ENCODE data around the gene RABEPK. TPM values are rescaled to one million over a fixed set of nuclear protein-coding genes. Genes with fewer than 3 reads are reported as not detected.
A peak's percentile ranks its signal among the peaks of the same experiment; 100 is the strongest.
"Not testable (repeated sequence)": the region's sequence is repeated elsewhere in the genome, so short reads cannot be mapped to it uniquely, and the experiment has no call there.

RABEPK gene
- total and polyA plus RNA-seq, 2 experiments from 2014 or later: 25.0 to 38.9 TPM

- Histone ChIP-seq H3K4me2 (ENCODE audit: unreplicated experiment) (no peak overlapping the region), H2AFZ (no peak overlapping the region), H3K79me2 (ENCODE audit: insufficient read depth) (no peaks in the 10 kb centered on the region), H3K9me3 (ENCODE audit: low read depth) (no peaks in the 10 kb centered on the region), H3K27me3 (replicated peaks; ENCODE audit: insufficient read depth) (no peaks in the 10 kb centered on the region), H3K27ac (no peak overlapping the region), H3K4me3 (no peak overlapping the region), H4K20me1 (ENCODE audit: insufficient read depth) (no peaks in the 10 kb centered on the region), H3F3A (ENCODE audit: insufficient read depth) (peaks cover 7% of the 10 kb centered on the region), H3K36me3 (ENCODE audit: low read depth) (peaks cover 6% of the 10 kb centered on the region; the same call in 1 of the 2 replicates), H3K9ac (no peak overlapping the region), H3K9me2 (ENCODE audit: insufficient read depth) (no peaks in the 10 kb centered on the region), H3K4me1 (ENCODE audit: insufficient read depth) (no peaks in the 10 kb centered on the region)
- no peak for DNase-seq
- WGBS, 2 experiments (ENCODE audit: low coverage in 1 of 2, low lambda C conversion rate in 2 of 2, missing lambda C conversion rate in 2 of 2): 87 to 95% methylated on average over 6 of the region's 6 CpGs
- in situ Hi-C loops (cut with MboI): no loop called here
- TF ChIP-seq EZH2 (IDR thresholded peaks at IDR 0.05; ENCODE audit: insufficient read depth, poor library complexity, severe bottlenecking) (no peak), EZH2phosphoT487 (IDR thresholded peaks at IDR 0.05; ENCODE audit: insufficient read depth, low read depth) (no peak)
Measured at GRCh38 chr9:125227761-125228160, 27.4 kb downstream of the RABEPK start.

DNA sequence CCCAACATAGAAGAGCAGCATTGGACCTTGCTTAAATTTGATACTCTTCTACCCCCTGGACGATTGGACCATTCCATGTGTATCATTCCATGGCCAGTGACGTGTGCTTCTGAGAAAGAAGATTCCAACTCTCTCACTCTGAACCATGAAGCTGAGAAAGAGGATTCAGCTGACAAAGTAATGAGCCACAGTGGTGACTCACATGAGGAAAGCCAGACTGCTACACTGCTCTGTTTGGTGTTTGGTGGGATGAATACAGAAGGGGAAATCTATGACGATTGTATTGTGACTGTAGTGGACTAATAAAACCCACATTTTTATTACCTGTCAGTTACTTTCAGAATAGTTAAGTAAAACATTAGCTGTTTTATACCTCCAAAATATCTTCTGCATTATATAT, 33.3 kb downstream of the RABEPK start:
- H3K4me3 ChIP-seq: peak overlapping the region; percentile 14; the same call in 1 of the 2 replicates
- H2AFZ ChIP-seq: no peak overlapping the region
- 0% methylated on average over 3 of the region's 3 CpGs for WGBS, 2 experiments (ENCODE audit: low coverage in 1 of 2, low lambda C conversion rate in 2 of 2, missing lambda C conversion rate in 2 of 2)
- peaks cover 40% of the 10 kb centered on the region for H3K36me3 ChIP-seq (ENCODE audit: low read depth)
- peak overlapping the region; percentile 56 for H3K9ac ChIP-seq
- in situ Hi-C loops (cut with MboI): no loop called here
- DNase-seq: peak; percentile 99
- H3K4me1 ChIP-seq (ENCODE audit: insufficient read depth): peaks cover 50% of the 10 kb centered on the region
- peaks cover 40% of the 10 kb centered on the region for H3K79me2 ChIP-seq (ENCODE audit: insufficient read depth)
- no peaks in the 10 kb centered on the region for H3K9me3 ChIP-seq (ENCODE audit: low read depth)
- peak overlapping the region; percentile 91 for H3K27ac ChIP-seq
- H3K9me2 ChIP-seq (ENCODE audit: insufficient read depth): no peaks in the 10 kb centered on the region
- peak overlapping the region; percentile 62 for H3K4me2 ChIP-seq (ENCODE audit: unreplicated experiment)
- H3K27me3 ChIP-seq (replicated peaks; ENCODE audit: insufficient read depth): no peaks in the 10 kb centered on the region
- H4K20me1 ChIP-seq (ENCODE audit: insufficient read depth): peaks cover 28% of the 10 kb centered on the region
- peaks cover 59% of the 10 kb centered on the region for H3F3A ChIP-seq (ENCODE audit: insufficient read depth)
- TF ChIP-seq EZH2phosphoT487 (IDR thresholded peaks at IDR 0.05; ENCODE audit: insufficient read depth, low read depth): no peak
- no peak for TF ChIP-seq EZH2 (IDR thresholded peaks at IDR 0.05; ENCODE audit: insufficient read depth, poor library complexity, severe bottlenecking)

DNA sequence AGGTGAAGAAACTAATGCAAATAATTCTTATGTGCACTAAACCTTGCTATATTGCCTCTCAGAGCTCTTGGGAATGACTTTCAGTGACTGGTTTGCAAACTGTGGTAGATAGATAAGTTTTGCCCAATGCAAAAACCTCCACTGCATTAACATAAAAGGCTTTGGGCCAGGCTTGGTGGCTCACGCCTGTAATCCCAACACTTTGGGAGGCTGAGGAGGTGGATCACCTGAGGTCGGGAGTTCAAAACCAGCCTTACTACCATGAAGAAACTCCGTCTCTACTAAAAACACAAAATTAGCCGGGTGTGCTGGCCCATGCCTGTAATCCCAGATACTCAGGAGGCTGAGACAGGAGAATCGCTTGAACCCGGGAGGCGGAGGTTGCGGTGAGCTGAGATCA, 33.8 kb downstream of the RABEPK start:
- Histone ChIP-seq H3K36me3 (ENCODE audit: low read depth) (peaks cover 44% of the 10 kb centered on the region), H3K79me2 (ENCODE audit: insufficient read depth) (peaks cover 44% of the 10 kb centered on the region), H3K4me3 (peak overlapping the region; percentile 14; the same call in 1 of the 2 replicates), H3K9ac (peak overlapping the region; percentile 56), H3F3A (ENCODE audit: insufficient read depth) (peaks cover 64% of the 10 kb centered on the region), H4K20me1 (ENCODE audit: insufficient read depth) (peaks cover 32% of the 10 kb centered on the region), H3K27ac (peak overlapping the region; percentile 91), H3K4me2 (ENCODE audit: unreplicated experiment) (peak overlapping the region; percentile 62), H3K4me1 (ENCODE audit: insufficient read depth) (peaks cover 54% of the 10 kb centered on the region)
- DNase-seq; in situ Hi-C loops (cut with MboI); H2AFZ ChIP-seq; H3K9me3 ChIP-seq (ENCODE audit: low read depth); H3K27me3 ChIP-seq (replicated peaks; ENCODE audit: insufficient read depth); H3K9me2 ChIP-seq (ENCODE audit: insufficient read depth): not testable (repeated sequence)
- WGBS, 2 experiments (ENCODE audit: low coverage in 1 of 2, low lambda C conversion rate in 2 of 2, missing lambda C conversion rate in 2 of 2): 81% methylated on average over 8 of the region's 8 CpGs

DNA sequence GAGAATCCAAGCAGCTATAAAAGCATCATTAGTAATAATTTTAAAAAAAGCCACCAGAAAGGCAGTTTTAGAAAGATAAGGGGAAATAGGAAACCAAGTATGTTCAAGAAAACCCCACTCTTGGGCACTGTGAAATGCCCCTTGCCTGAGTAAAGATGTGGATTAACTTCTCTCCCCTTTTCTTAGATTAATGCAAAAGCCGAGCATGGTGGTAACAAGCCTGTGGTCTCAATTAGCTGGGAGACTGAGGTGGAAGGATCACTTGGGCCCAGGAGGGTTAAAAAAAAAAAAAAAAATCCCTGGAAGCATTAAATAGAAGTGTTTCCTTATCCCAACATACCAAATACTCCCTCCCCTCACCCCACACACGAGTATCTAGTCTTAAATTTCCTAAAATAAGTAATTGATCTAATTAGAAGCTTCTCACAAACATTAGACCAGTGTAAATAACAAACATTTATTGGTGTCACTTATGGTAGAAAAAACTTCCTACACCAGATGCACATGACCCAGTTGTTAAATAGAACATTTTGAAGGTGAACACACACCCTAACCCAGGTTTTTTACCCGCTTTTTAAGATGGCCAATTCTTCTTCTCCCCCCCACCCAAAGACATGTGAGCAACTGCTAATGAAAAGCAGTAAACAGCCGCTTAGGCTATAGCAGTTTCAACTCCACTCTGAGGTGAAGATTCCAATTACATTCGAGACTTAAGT, 35.6 kb downstream of the RABEPK start:
- Histone ChIP-seq H3K27me3 (replicated peaks; ENCODE audit: insufficient read depth) (no peaks in the 10 kb centered on the region), H3K79me2 (ENCODE audit: insufficient read depth) (peaks cover 63% of the 10 kb centered on the region), H2AFZ (no peak overlapping the region), H3K9me3 (ENCODE audit: low read depth) (no peaks in the 10 kb centered on the region), H3K9ac (peak overlapping the region; percentile 99), H3K4me3 (peak overlapping the region; percentile 93), H3K4me2 (ENCODE audit: unreplicated experiment) (peak overlapping the region; percentile 92), H3K4me1 (ENCODE audit: insufficient read depth) (peaks cover 58% of the 10 kb centered on the region), H4K20me1 (ENCODE audit: insufficient read depth) (peaks cover 43% of the 10 kb centered on the region), H3K27ac (peak overlapping the region; percentile 91), H3K36me3 (ENCODE audit: low read depth) (peaks cover 57% of the 10 kb centered on the region), H3K9me2 (ENCODE audit: insufficient read depth) (no peaks in the 10 kb centered on the region), H3F3A (ENCODE audit: insufficient read depth) (peaks cover 77% of the 10 kb centered on the region)
- TF ChIP-seq EZH2 (IDR thresholded peaks at IDR 0.05; ENCODE audit: insufficient read depth, poor library complexity, severe bottlenecking) (no peak), EZH2phosphoT487 (IDR thresholded peaks at IDR 0.05; ENCODE audit: insufficient read depth, low read depth) (no peak)
- WGBS, 2 experiments (ENCODE audit: low coverage in 1 of 2, low lambda C conversion rate in 2 of 2, missing lambda C conversion rate in 2 of 2): 30 to 31% methylated on average over 5 of the region's 5 CpGs
- in situ Hi-C loops (cut with MboI): no loop called here
- peak; percentile 12 for DNase-seq

DNA sequence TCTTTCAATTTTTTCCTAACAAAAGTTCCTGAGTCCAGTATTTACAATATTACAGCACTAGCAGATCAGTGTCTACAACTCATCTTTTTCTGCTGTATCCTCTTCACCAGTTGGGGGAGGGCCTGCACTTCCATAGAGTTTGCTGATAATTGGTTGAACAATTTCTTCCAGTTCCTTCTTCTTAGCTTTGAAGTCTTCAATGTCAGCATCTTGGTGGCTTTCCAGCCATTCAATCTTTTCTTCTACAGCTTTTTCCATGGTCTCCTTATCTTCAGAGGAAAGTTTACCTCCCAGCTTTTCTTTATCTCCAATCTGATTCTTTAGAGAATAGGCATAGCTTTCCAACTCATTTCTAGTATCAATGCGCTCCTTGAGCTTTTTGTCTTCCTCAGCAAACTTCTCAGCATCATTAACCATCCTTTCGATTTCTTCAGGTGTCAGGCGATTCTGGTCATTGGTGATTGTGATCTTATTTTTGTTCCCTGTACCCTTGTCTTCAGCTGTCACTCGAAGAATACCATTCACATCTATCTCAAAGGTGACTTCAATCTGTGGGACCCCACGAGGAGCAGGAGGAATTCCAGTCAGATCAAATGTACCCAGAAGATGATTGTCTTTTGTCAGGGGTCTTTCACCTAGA, 36.3 kb downstream of the RABEPK start:
- H3K27me3 ChIP-seq (replicated peaks; ENCODE audit: insufficient read depth); in situ Hi-C loops (cut with MboI); H3K9me3 ChIP-seq (ENCODE audit: low read depth); H3K9me2 ChIP-seq (ENCODE audit: insufficient read depth); H2AFZ ChIP-seq: not testable (repeated sequence)
- peak; percentile 28 for DNase-seq
- peaks cover 57% of the 10 kb centered on the region for H3K36me3 ChIP-seq (ENCODE audit: low read depth)
- H3K79me2 ChIP-seq (ENCODE audit: insufficient read depth): peaks cover 65% of the 10 kb centered on the region
- peak overlapping the region; percentile 93 for H3K4me3 ChIP-seq
- peaks cover 77% of the 10 kb centered on the region for H3F3A ChIP-seq (ENCODE audit: insufficient read depth)
- peak overlapping the region; percentile 99 for H3K9ac ChIP-seq
- peak overlapping the region; percentile 92 for H3K4me2 ChIP-seq (ENCODE audit: unreplicated experiment)
- H3K27ac ChIP-seq: peak overlapping the region; percentile 91
- H3K4me1 ChIP-seq (ENCODE audit: insufficient read depth): peaks cover 58% of the 10 kb centered on the region
- WGBS, 2 experiments (ENCODE audit: low coverage in 1 of 2, low lambda C conversion rate in 2 of 2, missing lambda C conversion rate in 2 of 2): 81 to 87% methylated on average over 5 of the region's 5 CpGs
- peaks cover 43% of the 10 kb centered on the region for H4K20me1 ChIP-seq (ENCODE audit: insufficient read depth)
